ENCODE data around the gene OTULINL. TPM values are rescaled to one million over a fixed set of nuclear protein-coding genes. Genes with fewer than 3 reads are reported as not detected.
A peak's percentile ranks its signal among the peaks of the same experiment; 100 is the strongest.

OTULINL gene
- total RNA-seq, 2 experiments from 2014 or later: 9.4 to 10.9 TPM

GRCh38 chr5:14557791-14558415, 23.7 kb upstream of the OTULINL start:
- no peaks in the 10 kb centered on the region for H3K36me3 Mint-ChIP-seq (ENCODE audit: low read depth)
- intact Hi-C loops (cut with DNase I, micrococcal nuclease): no loop called here
- H3K27me3 Mint-ChIP-seq: peaks cover 3% of the 10 kb centered on the region
- CTCF ChIA-PET: interaction anchor here (0.6 kb wide), 1 partner anchor 1080 kb away, joined by 3 read pairs; no protein-coding TSS in a partner anchor
- no peak for DNase-seq
- no peak for ATAC-seq
- peaks cover 14% of the 10 kb centered on the region for H3K4me1 Mint-ChIP-seq
- peaks cover 3% of the 10 kb centered on the region for H3K9me3 Mint-ChIP-seq (ENCODE audit: low read depth)
- POLR2A ChIA-PET: no interaction called here
- H3K4me3 Mint-ChIP-seq: no peak overlapping the region
- H3K27ac Mint-ChIP-seq: no peak overlapping the region

- intact Hi-C loops (cut with DNase I, micrococcal nuclease): no loop called here
- H3K27ac Mint-ChIP-seq: no peak overlapping the region
- ChIA-PET POLR2A (no interaction called here), CTCF (interaction anchor here (1.8 kb wide), 1 partner anchor 89 kb away, joined by 3 read pairs; no protein-coding TSS in a partner anchor)
- DNase-seq: no peak
- peak; percentile 30 for ATAC-seq
- no peaks in the 10 kb centered on the region for H3K27me3 Mint-ChIP-seq
- no peaks in the 10 kb centered on the region for H3K9me3 Mint-ChIP-seq (ENCODE audit: low read depth)
- peaks cover 14% of the 10 kb centered on the region for H3K4me1 Mint-ChIP-seq
- H3K4me3 Mint-ChIP-seq: no peak overlapping the region
- H3K36me3 Mint-ChIP-seq (ENCODE audit: low read depth): no peaks in the 10 kb centered on the region
Measured at GRCh38 chr5:14560091-14560595, 21.4 kb upstream of the OTULINL start.

- no peaks in the 10 kb centered on the region for H3K36me3 Mint-ChIP-seq (ENCODE audit: low read depth)
- no peak overlapping the region for H3K27ac Mint-ChIP-seq
- intact Hi-C loops (cut with DNase I, micrococcal nuclease): no loop called here
- no peak overlapping the region for H3K4me3 Mint-ChIP-seq
- H3K9me3 Mint-ChIP-seq (ENCODE audit: low read depth): no peaks in the 10 kb centered on the region
- H3K27me3 Mint-ChIP-seq: no peaks in the 10 kb centered on the region
- ATAC-seq (no peak), DNase-seq (no peak)
- peaks cover 14% of the 10 kb centered on the region for H3K4me1 Mint-ChIP-seq
- ChIA-PET POLR2A (no interaction called here), CTCF (interaction anchor here (1.8 kb wide), 1 partner anchor 87 kb away, joined by 3 read pairs; no protein-coding TSS in a partner anchor)
Measured at GRCh38 chr5:14561741-14562140, 19.9 kb upstream of the OTULINL start.

- Mint-ChIP-seq H3K4me1 (no peaks in the 10 kb centered on the region), H3K27me3 (no peaks in the 10 kb centered on the region), H3K9me3 (ENCODE audit: low read depth) (peaks cover 2% of the 10 kb centered on the region), H3K27ac (no peak overlapping the region), H3K4me3 (no peak overlapping the region), H3K36me3 (ENCODE audit: low read depth) (no peaks in the 10 kb centered on the region)
- CTCF ChIA-PET: interaction anchor here (1.0 kb wide), 1 partner anchor 12 kb away, joined by 3 read pairs; no protein-coding TSS in a partner anchor
- intact Hi-C loops (cut with DNase I, micrococcal nuclease): no loop called here
- DNase-seq: no peak
- no peak for ATAC-seq
- POLR2A ChIA-PET: no interaction called here
Measured at GRCh38 chr5:14568333-14568732, 13.3 kb upstream of the OTULINL start.

- ChIA-PET POLR2A (no interaction called here), CTCF (interaction anchor here (0.8 kb wide), 1 partner anchor 78 kb away, joined by 3 read pairs; no protein-coding TSS in a partner anchor)
- ATAC-seq (no peak), DNase-seq (no peak)
- Mint-ChIP-seq H3K4me3 (no peak overlapping the region), H3K27me3 (no peaks in the 10 kb centered on the region), H3K4me1 (no peaks in the 10 kb centered on the region), H3K27ac (no peak overlapping the region), H3K9me3 (ENCODE audit: low read depth) (peaks cover 2% of the 10 kb centered on the region), H3K36me3 (ENCODE audit: low read depth) (no peaks in the 10 kb centered on the region)
- intact Hi-C loops (cut with DNase I, micrococcal nuclease): no loop called here
Measured at GRCh38 chr5:14569948-14570691, 11.5 kb upstream of the OTULINL start.

- Mint-ChIP-seq H3K4me3 (no peak overlapping the region), H3K36me3 (ENCODE audit: low read depth) (no peaks in the 10 kb centered on the region), H3K9me3 (ENCODE audit: low read depth) (peaks cover 2% of the 10 kb centered on the region), H3K27ac (no peak overlapping the region), H3K4me1 (no peaks in the 10 kb centered on the region), H3K27me3 (no peaks in the 10 kb centered on the region)
- ChIA-PET POLR2A (no interaction called here), CTCF (no interaction called here)
- DNase-seq (no peak), ATAC-seq (no peak)
- intact Hi-C loops (cut with DNase I, micrococcal nuclease): no loop called here
Measured at GRCh38 chr5:14571901-14572300, 9.7 kb upstream of the OTULINL start.

- CTCF ChIA-PET: no interaction called here
- Mint-ChIP-seq H3K4me1 (no peaks in the 10 kb centered on the region), H3K9me3 (ENCODE audit: low read depth) (no peaks in the 10 kb centered on the region), H3K4me3 (no peak overlapping the region), H3K36me3 (ENCODE audit: low read depth) (no peaks in the 10 kb centered on the region), H3K27me3 (no peaks in the 10 kb centered on the region), H3K27ac (no peak overlapping the region)
- ATAC-seq (no peak), DNase-seq (no peak)
- intact Hi-C loops (cut with DNase I, micrococcal nuclease): no loop called here
- POLR2A ChIA-PET: no interaction called here
Measured at GRCh38 chr5:14572385-14572784, 9.2 kb upstream of the OTULINL start.

GRCh38 chr5:14572836-14573235, 8.8 kb upstream of the OTULINL start:
- intact Hi-C loops (cut with DNase I, micrococcal nuclease): no loop called here
- CTCF ChIA-PET: no interaction called here
- no peak overlapping the region for H3K27ac Mint-ChIP-seq
- ATAC-seq (no peak), DNase-seq (no peak)
- H3K4me1 Mint-ChIP-seq: no peaks in the 10 kb centered on the region
- H3K27me3 Mint-ChIP-seq: no peaks in the 10 kb centered on the region
- POLR2A ChIA-PET: no interaction called here
- H3K4me3 Mint-ChIP-seq: no peak overlapping the region
- H3K36me3 Mint-ChIP-seq (ENCODE audit: low read depth): no peaks in the 10 kb centered on the region
- no peaks in the 10 kb centered on the region for H3K9me3 Mint-ChIP-seq (ENCODE audit: low read depth)

GRCh38 chr5:14574096-14574495, 7.5 kb upstream of the OTULINL start:
- H3K4me3 Mint-ChIP-seq: no peak overlapping the region
- peaks cover 2% of the 10 kb centered on the region for H3K27me3 Mint-ChIP-seq
- H3K36me3 Mint-ChIP-seq (ENCODE audit: low read depth): no peaks in the 10 kb centered on the region
- no peak for ATAC-seq
- H3K4me1 Mint-ChIP-seq: no peaks in the 10 kb centered on the region
- no peak overlapping the region for H3K27ac Mint-ChIP-seq
- intact Hi-C loops (cut with DNase I, micrococcal nuclease): no loop called here
- POLR2A ChIA-PET: no interaction called here
- no peaks in the 10 kb centered on the region for H3K9me3 Mint-ChIP-seq (ENCODE audit: low read depth)
- CTCF ChIA-PET: no interaction called here
- no peak for DNase-seq

GRCh38 chr5:14574891-14575508, 6.6 kb upstream of the OTULINL start:
- H3K4me3 Mint-ChIP-seq: no peak overlapping the region
- POLR2A ChIA-PET: no interaction called here
- ATAC-seq (no peak), DNase-seq (no peak)
- peaks cover 2% of the 10 kb centered on the region for H3K27me3 Mint-ChIP-seq
- H3K4me1 Mint-ChIP-seq: no peaks in the 10 kb centered on the region
- no peak overlapping the region for H3K27ac Mint-ChIP-seq
- intact Hi-C loops (cut with DNase I, micrococcal nuclease): no loop called here
- H3K9me3 Mint-ChIP-seq (ENCODE audit: low read depth): no peaks in the 10 kb centered on the region
- CTCF ChIA-PET: interaction anchor here (0.9 kb wide), 1 partner anchor 73 kb away, joined by 3 read pairs; no protein-coding TSS in a partner anchor
- no peaks in the 10 kb centered on the region for H3K36me3 Mint-ChIP-seq (ENCODE audit: low read depth)

GRCh38 chr5:14576206-14576605, 5.4 kb upstream of the OTULINL start:
- Mint-ChIP-seq H3K27me3 (peaks cover 8% of the 10 kb centered on the region), H3K36me3 (ENCODE audit: low read depth) (no peaks in the 10 kb centered on the region), H3K4me3 (no peak overlapping the region), H3K27ac (no peak overlapping the region), H3K9me3 (ENCODE audit: low read depth) (no peaks in the 10 kb centered on the region), H3K4me1 (peaks cover 4% of the 10 kb centered on the region)
- ATAC-seq (no peak), DNase-seq (no peak)
- intact Hi-C loops (cut with DNase I, micrococcal nuclease): no loop called here
- ChIA-PET CTCF (interaction anchor here (0.7 to 1.0 kb wide), 2 partner anchors 71 to 176 kb away, joined by 3 to 4 read pairs; no protein-coding TSS in a partner anchor), POLR2A (no interaction called here)
